ENCODE results near the gene RNF214.

Gene RNF214

DNA sequence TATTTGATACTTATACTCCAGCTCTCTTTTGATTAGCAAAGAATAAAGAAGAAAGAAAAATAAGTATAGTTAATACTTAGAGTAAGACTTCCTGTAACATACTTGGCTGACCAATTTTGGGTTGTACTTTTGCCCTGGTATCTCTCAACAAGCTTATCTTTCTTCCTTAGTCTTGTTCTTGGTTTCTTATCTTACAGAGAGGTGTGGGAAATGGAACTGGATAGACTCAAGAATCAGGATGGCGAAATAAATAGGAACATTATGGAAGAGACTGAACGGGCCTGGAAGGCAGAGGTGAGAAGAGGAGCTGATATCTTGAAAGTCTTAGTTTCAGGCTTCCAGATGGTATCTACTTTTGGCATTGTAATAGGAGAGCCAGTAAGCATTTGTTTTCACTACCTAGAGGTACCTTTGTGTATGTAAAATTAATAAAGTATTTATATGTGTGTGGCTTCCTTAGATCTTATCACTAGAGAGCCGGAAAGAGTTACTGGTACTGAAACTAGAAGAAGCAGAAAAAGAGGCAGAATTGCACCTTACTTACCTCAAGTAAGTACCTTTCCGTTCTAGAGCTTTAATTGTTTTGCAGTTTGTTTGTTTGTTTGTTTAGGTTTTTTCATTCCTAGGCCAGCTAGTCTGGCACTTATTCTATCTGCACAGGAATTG is 47.4 kb downstream of the RNF214 start:
- TF ChIP-seq EZH2phosphoT487 (IDR thresholded peaks at IDR 0.05; ENCODE audit: low read depth) = no peak
- TF ChIP-seq, protein P1, sequence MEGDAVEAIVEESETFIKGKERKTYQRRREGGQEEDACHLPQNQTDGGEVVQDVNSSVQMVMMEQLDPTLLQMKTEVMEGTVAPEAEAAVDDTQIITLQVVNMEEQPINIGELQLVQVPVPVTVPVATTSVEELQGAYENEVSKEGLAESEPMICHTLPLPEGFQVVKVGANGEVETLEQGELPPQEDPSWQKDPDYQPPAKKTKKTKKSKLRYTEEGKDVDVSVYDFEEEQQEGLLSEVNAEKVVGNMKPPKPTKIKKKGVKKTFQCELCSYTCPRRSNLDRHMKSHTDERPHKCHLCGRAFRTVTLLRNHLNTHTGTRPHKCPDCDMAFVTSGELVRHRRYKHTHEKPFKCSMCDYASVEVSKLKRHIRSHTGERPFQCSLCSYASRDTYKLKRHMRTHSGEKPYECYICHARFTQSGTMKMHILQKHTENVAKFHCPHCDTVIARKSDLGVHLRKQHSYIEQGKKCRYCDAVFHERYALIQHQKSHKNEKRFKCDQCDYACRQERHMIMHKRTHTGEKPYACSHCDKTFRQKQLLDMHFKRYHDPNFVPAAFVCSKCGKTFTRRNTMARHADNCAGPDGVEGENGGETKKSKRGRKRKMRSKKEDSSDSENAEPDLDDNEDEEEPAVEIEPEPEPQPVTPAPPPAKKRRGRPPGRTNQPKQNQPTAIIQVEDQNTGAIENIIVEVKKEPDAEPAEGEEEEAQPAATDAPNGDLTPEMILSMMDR (IDR thresholded peaks at IDR 0.05; ENCODE audit: low read depth, low read length) = no peak

DNA sequence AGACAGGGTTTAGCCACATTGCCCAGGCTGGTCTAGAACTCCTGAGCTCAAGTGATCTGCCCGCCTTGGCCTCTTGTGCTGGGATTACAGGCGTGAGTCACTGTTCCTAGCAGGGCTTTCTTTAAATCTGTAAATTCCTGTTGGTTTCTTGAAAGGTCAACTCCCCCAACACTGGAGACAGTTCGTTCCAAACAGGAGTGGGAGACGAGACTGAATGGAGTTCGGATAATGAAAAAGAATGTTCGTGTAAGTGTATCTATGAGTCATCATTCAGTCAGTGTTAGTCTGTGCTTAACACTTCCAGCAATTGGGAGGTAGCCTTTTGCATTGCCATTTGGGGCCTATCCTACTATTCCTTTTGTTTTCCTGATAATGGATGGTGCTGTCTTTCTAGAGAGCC is 48.7 kb downstream of the RNF214 start:
- H3K4me1 ChIP-seq (ENCODE audit: low read length) = no peaks in the 10 kb centered on the region
- H4K20me1 ChIP-seq (ENCODE audit: insufficient read depth, low read length) = no peaks in the 10 kb centered on the region
- H2AFZ ChIP-seq (ENCODE audit: low read depth, low read length) = no peak overlapping the region
- H3K36me3 ChIP-seq (replicated peaks; ENCODE audit: low read depth, low read length) = peaks cover 18% of the 10 kb centered on the region
- no peaks in the 10 kb centered on the region for H3K27me3 ChIP-seq (ENCODE audit: low read depth, low read length)
- H3K4me2 ChIP-seq (ENCODE audit: low read length) = no peak overlapping the region
- no peak overlapping the region for H3K9ac ChIP-seq (ENCODE audit: low read length)
- H3K79me2 ChIP-seq (ENCODE audit: low read length) = no peaks in the 10 kb centered on the region
- H3K27ac ChIP-seq (ENCODE audit: low read length) = no peak overlapping the region
- H3K9me3 ChIP-seq (ENCODE audit: insufficient read depth, low read length) = no peaks in the 10 kb centered on the region
- no peak for TF ChIP-seq EZH2phosphoT487 (IDR thresholded peaks at IDR 0.05; ENCODE audit: low read depth)
- TF ChIP-seq, protein P1 (IDR thresholded peaks at IDR 0.05; ENCODE audit: low read depth, low read length) = no peak
- no peak overlapping the region for H3K4me3 ChIP-seq (ENCODE audit: low read length)

More for the DNA sequence above, 47.4 kb downstream of the RNF214 start:
- Histone ChIP-seq H4K20me1 (ENCODE audit: insufficient read depth, low read length) (no peaks in the 10 kb centered on the region), H3K27me3 (ENCODE audit: low read depth, low read length) (no peaks in the 10 kb centered on the region), H2AFZ (ENCODE audit: low read depth, low read length) (no peak overlapping the region), H3K4me2 (ENCODE audit: low read length) (no peak overlapping the region), H3K4me3 (ENCODE audit: low read length) (no peak overlapping the region), H3K4me1 (ENCODE audit: low read length) (no peaks in the 10 kb centered on the region), H3K79me2 (ENCODE audit: low read length) (no peaks in the 10 kb centered on the region), H3K9ac (ENCODE audit: low read length) (no peak overlapping the region), H3K9me3 (ENCODE audit: insufficient read depth, low read length) (no peaks in the 10 kb centered on the region), H3K27ac (ENCODE audit: low read length) (no peak overlapping the region), H3K36me3 (replicated peaks; ENCODE audit: low read depth, low read length) (peaks cover 18% of the 10 kb centered on the region)

DNA sequence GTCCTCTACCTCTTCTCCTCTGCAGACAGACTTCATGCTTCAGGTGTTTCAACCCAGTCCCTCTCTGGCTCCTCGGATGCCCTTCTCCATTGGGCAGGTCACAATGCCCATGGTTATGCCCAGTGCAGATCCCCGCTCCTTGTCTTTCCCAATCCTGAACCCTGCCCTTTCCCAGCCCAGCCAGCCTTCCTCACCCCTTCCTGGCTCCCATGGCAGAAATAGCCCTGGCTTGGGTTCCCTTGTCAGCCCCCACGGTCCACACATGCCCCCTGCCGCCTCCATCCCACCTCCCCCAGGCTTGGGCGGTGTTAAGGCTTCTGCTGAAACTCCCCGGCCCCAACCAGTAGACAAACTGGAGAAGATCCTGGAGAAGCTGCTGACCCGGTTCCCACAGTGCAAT is 49.4 kb downstream of the RNF214 start:
- Histone ChIP-seq H3K4me2 (ENCODE audit: low read length) (no peak overlapping the region), H3K4me1 (ENCODE audit: low read length) (no peaks in the 10 kb centered on the region), H4K20me1 (ENCODE audit: insufficient read depth, low read length) (no peaks in the 10 kb centered on the region), H3K27ac (ENCODE audit: low read length) (no peak overlapping the region), H3K4me3 (ENCODE audit: low read length) (no peak overlapping the region), H3K9ac (ENCODE audit: low read length) (no peak overlapping the region), H3K36me3 (replicated peaks; ENCODE audit: low read depth, low read length) (peaks cover 18% of the 10 kb centered on the region), H3K79me2 (ENCODE audit: low read length) (no peaks in the 10 kb centered on the region), H2AFZ (ENCODE audit: low read depth, low read length) (no peak overlapping the region), H3K9me3 (ENCODE audit: insufficient read depth, low read length) (no peaks in the 10 kb centered on the region), H3K27me3 (ENCODE audit: low read depth, low read length) (no peaks in the 10 kb centered on the region)
- no peak for TF ChIP-seq EZH2phosphoT487 (IDR thresholded peaks at IDR 0.05; ENCODE audit: low read depth)
- TF ChIP-seq, protein P1 (IDR thresholded peaks at IDR 0.05; ENCODE audit: low read depth, low read length) = no peak

DNA sequence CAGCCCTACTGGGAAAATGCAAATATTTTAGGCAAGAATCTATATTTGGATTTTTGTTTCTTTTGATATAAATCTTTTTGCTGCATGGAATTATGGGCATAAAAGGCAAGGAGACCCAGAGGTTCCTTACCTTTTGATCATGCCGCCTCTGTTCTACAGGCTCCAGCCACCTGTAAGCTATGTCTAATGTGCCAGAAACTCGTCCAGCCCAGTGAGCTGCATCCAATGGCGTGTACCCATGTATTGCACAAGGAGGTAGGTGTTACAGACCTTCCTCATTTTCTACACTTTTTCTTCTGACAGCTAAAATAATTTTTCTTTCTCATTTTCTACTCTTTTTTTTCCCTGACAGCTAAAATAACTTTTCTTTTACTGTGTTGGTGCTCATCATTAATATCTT is 50.5 kb downstream of the RNF214 start:
- H3K9ac ChIP-seq (ENCODE audit: low read length) = no peak overlapping the region
- no peak for TF ChIP-seq EZH2phosphoT487 (IDR thresholded peaks at IDR 0.05; ENCODE audit: low read depth)
- TF ChIP-seq, protein P1 (IDR thresholded peaks at IDR 0.05; ENCODE audit: low read depth, low read length) = no peak

More for the DNA sequence above, 50.5 kb downstream of the RNF214 start:
- no peaks in the 10 kb centered on the region for H4K20me1 ChIP-seq (ENCODE audit: insufficient read depth, low read length)
- H3K4me2 ChIP-seq (ENCODE audit: low read length) = no peak overlapping the region
- no peak overlapping the region for H3K4me3 ChIP-seq (ENCODE audit: low read length)
- no peaks in the 10 kb centered on the region for H3K79me2 ChIP-seq (ENCODE audit: low read length)
- peaks cover 20% of the 10 kb centered on the region for H3K36me3 ChIP-seq (replicated peaks; ENCODE audit: low read depth, low read length)
- no peak overlapping the region for H3K27ac ChIP-seq (ENCODE audit: low read length)
- H3K4me1 ChIP-seq (ENCODE audit: low read length) = no peaks in the 10 kb centered on the region
- no peaks in the 10 kb centered on the region for H3K9me3 ChIP-seq (ENCODE audit: insufficient read depth, low read length)
- H2AFZ ChIP-seq (ENCODE audit: low read depth, low read length) = no peak overlapping the region
- H3K27me3 ChIP-seq (ENCODE audit: low read depth, low read length) = no peaks in the 10 kb centered on the region
